ENCODE data around the gene PMFBP1. TPM values are rescaled to one million over a fixed set of nuclear protein-coding genes. Genes with fewer than 3 reads are reported as not detected.

PMFBP1 gene
- total and polyA plus RNA-seq, 11 donors = 0.09 to 0.77 (median 0.12) TPM; not detected in 4

GRCh38 chr16:72187551-72187950, 15.6 kb upstream of the PMFBP1 start:
- WGBS, 4 donors = 55 to 73% (median 59%) methylated on average over 6 of the region's 6 CpGs

GRCh38 chr16:72182976-72183375, 11.0 kb upstream of the PMFBP1 start:
- intact Hi-C loops (cut with DNase I) = no loop called here
- Histone ChIP-seq H3K9me3 (no peaks in the 10 kb centered on the region), H3K36me3 (no peaks in the 10 kb centered on the region), H3K27me3 (no peaks in the 10 kb centered on the region), H3K4me1 (no peaks in the 10 kb centered on the region), H3K27ac (no peak overlapping the region), H3K4me3 (no peak overlapping the region)
- TF ChIP-seq POLR2A (IDR thresholded peaks at IDR 0.05) (no peak), CTCF (IDR thresholded peaks at IDR 0.05) (no peak)
- ATAC-seq = no peak
- DNase-seq = no peak

More at GRCh38 chr16:72187551-72187950, 15.6 kb upstream of the PMFBP1 start:
- H3K27me3 ChIP-seq = no peaks in the 10 kb centered on the region
- DNase-seq (no peak), ATAC-seq (no peak)
- no peak overlapping the region for H3K27ac ChIP-seq
- no peaks in the 10 kb centered on the region for H3K36me3 ChIP-seq
- no peak overlapping the region for H3K4me3 ChIP-seq
- intact Hi-C loops (cut with DNase I) = no loop called here
- H3K9me3 ChIP-seq = no peaks in the 10 kb centered on the region
- no peaks in the 10 kb centered on the region for H3K4me1 ChIP-seq
- TF ChIP-seq POLR2A (IDR thresholded peaks at IDR 0.05) (no peak), CTCF (IDR thresholded peaks at IDR 0.05) (no peak)

GRCh38 chr16:72179204-72179970, 7.4 kb upstream of the PMFBP1 start:
- no peak for DNase-seq
- ATAC-seq = no peak
- Histone ChIP-seq H3K27me3 (no peaks in the 10 kb centered on the region), H3K27ac (no peak overlapping the region), H3K9me3 (no peaks in the 10 kb centered on the region), H3K4me1 (no peaks in the 10 kb centered on the region), H3K4me3 (no peak overlapping the region), H3K36me3 (no peaks in the 10 kb centered on the region)
- intact Hi-C loops (cut with DNase I) = no loop called here
- 49 to 60% (median 53%) methylated on average over 5 of the region's 5 CpGs for WGBS, 4 donors
- TF ChIP-seq POLR2A (IDR thresholded peaks at IDR 0.05) = no peak
- no peak for TF ChIP-seq CTCF (IDR thresholded peaks at IDR 0.05)

- TF ChIP-seq POLR2A (IDR thresholded peaks at IDR 0.05) = no peak
- TF ChIP-seq CTCF (IDR thresholded peaks at IDR 0.05) = no peak
- WGBS, 4 donors = 59 to 76% (median 66%) methylated on average over 2 of the region's 2 CpGs
These were observed 2.8 kb upstream of the PMFBP1 start for GRCh38 chr16:72174726-72175125.

More at GRCh38 chr16:72174726-72175125, 2.8 kb upstream of the PMFBP1 start:
- intact Hi-C loops (cut with DNase I) = no loop called here
- H3K4me1 ChIP-seq = peaks cover 0 to 13% (median 0%) of the 10 kb centered on the region in 12 donors
- H3K4me3 ChIP-seq = no peak overlapping the region
- peaks cover 0 to 10% (median 0%) of the 10 kb centered on the region in 9 donors for H3K27me3 ChIP-seq
- no peak for DNase-seq
- no peaks in the 10 kb centered on the region for H3K9me3 ChIP-seq
- no peaks in the 10 kb centered on the region for H3K36me3 ChIP-seq
- H3K27ac ChIP-seq = no peak overlapping the region
- peak in 1 of 4 donors; percentile 50 for ATAC-seq

All from heart left ventricle (tissue), 16 donors.